ENCODE data around the gene RIPPLY2. TPM values are rescaled to one million over a fixed set of nuclear protein-coding genes. Genes with fewer than 3 reads are reported as not detected.

Gene RIPPLY2
- total RNA-seq, 6 donors from 2014 or later = not detected

DNA sequence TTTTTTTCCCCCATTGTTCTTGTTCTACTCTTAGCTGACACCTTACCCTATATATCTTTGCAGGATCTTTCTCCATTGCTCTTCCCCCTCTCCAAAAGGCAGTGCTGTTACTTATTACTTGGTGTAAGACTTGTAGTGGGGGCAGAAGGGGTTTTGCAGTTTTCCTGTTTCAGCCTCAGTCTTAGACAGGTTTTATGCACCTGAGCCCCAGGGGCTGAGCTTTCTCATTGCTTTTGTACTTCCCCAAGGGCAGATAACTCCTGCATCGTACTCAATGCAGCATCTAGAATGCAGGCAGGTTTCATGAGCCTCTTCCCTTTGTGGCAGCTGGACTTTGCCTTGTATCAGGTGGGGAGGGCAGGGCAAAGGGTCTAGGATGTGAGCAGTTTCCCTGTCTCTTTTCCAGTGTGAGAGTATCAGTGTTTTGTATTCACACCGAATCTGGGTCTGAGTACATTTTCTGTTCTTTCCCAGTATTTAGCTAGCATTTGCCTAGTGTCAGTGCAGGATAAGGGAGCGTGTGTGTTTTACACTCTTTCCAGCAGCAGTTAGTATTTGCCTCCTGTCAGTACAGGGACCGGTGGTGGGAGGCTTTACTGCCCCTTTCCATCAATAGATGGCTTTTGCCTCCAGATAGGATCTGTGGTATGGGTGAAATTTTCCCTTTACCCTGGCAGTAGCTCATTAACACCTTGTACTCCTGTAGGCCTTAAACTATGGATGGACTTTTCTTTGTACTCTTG, 25.9 kb downstream of the RIPPLY2 start:
- Histone ChIP-seq H3K36me3 (no peaks in the 10 kb centered on the region), H3K27me3 (no peaks in the 10 kb centered on the region), H3K4me1 (no peaks in the 10 kb centered on the region), H3K27ac (no peak overlapping the region), H3K4me3 (no peak overlapping the region), H3K9me3 (no peaks in the 10 kb centered on the region)
- 80 to 94% methylated on average over 4 of the region's 4 CpGs for WGBS, 2 donors
- DNase-seq (no peak), ATAC-seq (ENCODE audit: low FRiP score in 2 of 2) (no peak)
- TF ChIP-seq, protein P1, sequence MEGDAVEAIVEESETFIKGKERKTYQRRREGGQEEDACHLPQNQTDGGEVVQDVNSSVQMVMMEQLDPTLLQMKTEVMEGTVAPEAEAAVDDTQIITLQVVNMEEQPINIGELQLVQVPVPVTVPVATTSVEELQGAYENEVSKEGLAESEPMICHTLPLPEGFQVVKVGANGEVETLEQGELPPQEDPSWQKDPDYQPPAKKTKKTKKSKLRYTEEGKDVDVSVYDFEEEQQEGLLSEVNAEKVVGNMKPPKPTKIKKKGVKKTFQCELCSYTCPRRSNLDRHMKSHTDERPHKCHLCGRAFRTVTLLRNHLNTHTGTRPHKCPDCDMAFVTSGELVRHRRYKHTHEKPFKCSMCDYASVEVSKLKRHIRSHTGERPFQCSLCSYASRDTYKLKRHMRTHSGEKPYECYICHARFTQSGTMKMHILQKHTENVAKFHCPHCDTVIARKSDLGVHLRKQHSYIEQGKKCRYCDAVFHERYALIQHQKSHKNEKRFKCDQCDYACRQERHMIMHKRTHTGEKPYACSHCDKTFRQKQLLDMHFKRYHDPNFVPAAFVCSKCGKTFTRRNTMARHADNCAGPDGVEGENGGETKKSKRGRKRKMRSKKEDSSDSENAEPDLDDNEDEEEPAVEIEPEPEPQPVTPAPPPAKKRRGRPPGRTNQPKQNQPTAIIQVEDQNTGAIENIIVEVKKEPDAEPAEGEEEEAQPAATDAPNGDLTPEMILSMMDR (IDR thresholded peaks at IDR 0.05) = no peak
- TF ChIP-seq POLR2A (IDR thresholded peaks at IDR 0.05) (no peak), POLR2AphosphoS5 (IDR thresholded peaks at IDR 0.05) (no peak)

DNA sequence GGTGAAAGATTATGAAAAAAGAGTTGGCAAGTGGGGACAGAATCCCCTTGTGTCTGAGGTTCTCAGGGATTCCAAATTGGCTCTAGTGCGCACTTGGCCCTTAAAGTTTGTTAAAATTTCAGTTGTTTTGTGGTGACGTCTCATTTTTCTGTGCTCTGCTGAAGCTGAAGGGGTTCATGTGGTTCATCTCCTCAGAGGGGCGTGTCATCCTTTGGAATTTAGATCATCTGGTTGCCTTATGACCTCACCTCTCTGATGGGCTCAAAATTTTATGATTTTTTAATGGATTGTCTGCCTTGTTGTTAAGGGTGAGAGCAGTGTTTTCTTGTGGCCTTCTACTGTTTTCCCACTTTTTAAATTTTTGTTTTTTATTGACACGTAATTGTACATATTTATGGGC, 26.6 kb downstream of the RIPPLY2 start:
- DNase-seq (no peak), ATAC-seq (ENCODE audit: low FRiP score in 2 of 2) (peak in 1 of 2 donors; percentile 64)
- TF ChIP-seq EP300 (IDR thresholded peaks at IDR 0.05) = no peak
- TF ChIP-seq, protein P1 (IDR thresholded peaks at IDR 0.05) = no peak
- TF ChIP-seq POLR2AphosphoS5 (IDR thresholded peaks at IDR 0.05) = no peak
- no peak for TF ChIP-seq POLR2A (IDR thresholded peaks at IDR 0.05)
- Histone ChIP-seq H3K27me3 (no peaks in the 10 kb centered on the region), H3K36me3 (no peaks in the 10 kb centered on the region), H3K4me3 (no peak overlapping the region), H3K4me1 (peaks cover 0 to 6% (median 0%) of the 10 kb centered on the region in 4 donors), H3K9me3 (no peaks in the 10 kb centered on the region), H3K27ac (no peak overlapping the region)
- 93 to 97% methylated on average over 4 of the region's 4 CpGs for WGBS, 2 donors

DNA sequence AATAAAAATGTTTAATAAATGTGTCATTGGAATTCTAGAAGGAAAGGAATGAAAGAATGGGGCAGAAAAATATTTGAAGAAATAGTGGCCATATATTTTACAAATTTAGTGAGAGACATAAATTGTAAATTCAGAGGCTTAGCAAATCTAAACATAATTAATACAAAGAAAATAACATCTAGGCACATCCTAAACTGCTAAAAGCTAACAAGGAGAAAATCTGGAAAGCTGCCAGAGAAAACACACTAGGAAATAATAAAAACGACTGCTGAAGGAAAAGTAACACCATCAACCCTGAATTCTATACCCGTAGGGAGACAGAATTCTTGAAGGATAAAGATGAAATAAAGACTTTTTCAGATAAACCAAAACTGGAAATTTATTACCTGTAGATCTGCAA, 30.1 kb downstream of the RIPPLY2 start:
- TF ChIP-seq, protein P1 (IDR thresholded peaks at IDR 0.05) = no peak
- no peak for TF ChIP-seq POLR2A (IDR thresholded peaks at IDR 0.05)
- WGBS, 2 donors = 39 to 56% methylated on average over 2 of the region's 2 CpGs
- H3K9me3 ChIP-seq = no peaks in the 10 kb centered on the region
- ATAC-seq (ENCODE audit: low FRiP score in 2 of 2) (no peak), DNase-seq (no peak)
- H3K36me3 ChIP-seq = no peaks in the 10 kb centered on the region
- no peaks in the 10 kb centered on the region for H3K27me3 ChIP-seq
- H3K4me1 ChIP-seq = peaks cover 0 to 7% (median 0%) of the 10 kb centered on the region in 4 donors
- no peak overlapping the region for H3K27ac ChIP-seq
- H3K4me3 ChIP-seq = no peak overlapping the region

GRCh38 chr6:83884523-83884922, 31.4 kb downstream of the RIPPLY2 start:
- TF ChIP-seq, protein P1 (IDR thresholded peaks at IDR 0.05) = peak; percentile 53 to 80 (median 66)
- TF ChIP-seq EP300 (IDR thresholded peaks at IDR 0.05) = no peak
- no peak for DNase-seq
- no peaks in the 10 kb centered on the region for H3K9me3 ChIP-seq
- no peak overlapping the region for H3K27ac ChIP-seq
- no peaks in the 10 kb centered on the region for H3K36me3 ChIP-seq
- peaks cover 0 to 7% (median 0%) of the 10 kb centered on the region in 4 donors for H3K4me1 ChIP-seq
- H3K27me3 ChIP-seq = no peaks in the 10 kb centered on the region
- peak in 1 of 2 donors; percentile 77 for ATAC-seq (ENCODE audit: low FRiP score in 2 of 2)
- no peak overlapping the region for H3K4me3 ChIP-seq
- 7 to 8% methylated on average over 4 of the region's 4 CpGs for WGBS, 2 donors

DNA sequence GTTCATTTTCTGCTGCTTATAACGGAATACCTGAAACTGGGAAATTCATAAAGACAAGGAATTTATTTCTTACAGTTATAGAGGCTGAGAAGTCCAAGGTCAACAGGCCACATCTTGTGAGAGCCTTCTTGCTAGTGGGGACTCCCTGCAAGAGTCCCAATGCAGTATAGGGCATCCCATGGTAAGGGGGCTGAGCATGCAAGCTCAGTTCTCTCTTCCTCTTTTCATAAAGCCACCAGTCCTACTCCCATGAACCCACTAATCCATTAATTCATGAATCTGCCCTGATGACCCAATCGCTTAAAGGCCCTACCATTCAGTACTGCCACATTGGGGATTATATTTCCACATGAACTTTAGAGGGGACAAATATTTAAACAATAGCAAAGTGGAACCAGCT, 32.8 kb downstream of the RIPPLY2 start:
- DNase-seq = no peak
- Histone ChIP-seq H3K4me3 (no peak overlapping the region), H3K9me3 (no peaks in the 10 kb centered on the region), H3K4me1 (peaks cover 0 to 7% (median 0%) of the 10 kb centered on the region in 4 donors), H3K36me3 (no peaks in the 10 kb centered on the region), H3K27me3 (no peaks in the 10 kb centered on the region), H3K27ac (no peak overlapping the region)
- TF ChIP-seq POLR2AphosphoS5 (IDR thresholded peaks at IDR 0.05) (no peak), POLR2A (IDR thresholded peaks at IDR 0.05) (no peak), EP300 (IDR thresholded peaks at IDR 0.05) (no peak)
- TF ChIP-seq, protein P1 (IDR thresholded peaks at IDR 0.05) = no peak
- WGBS, 2 donors = 90 to 96% methylated on average over 2 of the region's 2 CpGs
- ATAC-seq (ENCODE audit: low FRiP score in 2 of 2) = no peak

Measured in upper lobe of left lung (tissue), 6 donors.